ENCODE data around the gene TSHZ2. TPM values are rescaled to one million over a fixed set of nuclear protein-coding genes. Genes with fewer than 3 reads are reported as not detected.

TSHZ2 gene
- total and polyA plus RNA-seq, 9 of the 15 experiments (the other 6 are each of a cell fraction or from before 2014, with no cell fraction given) = 0.03 to 0.20 (median 0.05) TPM; not detected in 4

DNA sequence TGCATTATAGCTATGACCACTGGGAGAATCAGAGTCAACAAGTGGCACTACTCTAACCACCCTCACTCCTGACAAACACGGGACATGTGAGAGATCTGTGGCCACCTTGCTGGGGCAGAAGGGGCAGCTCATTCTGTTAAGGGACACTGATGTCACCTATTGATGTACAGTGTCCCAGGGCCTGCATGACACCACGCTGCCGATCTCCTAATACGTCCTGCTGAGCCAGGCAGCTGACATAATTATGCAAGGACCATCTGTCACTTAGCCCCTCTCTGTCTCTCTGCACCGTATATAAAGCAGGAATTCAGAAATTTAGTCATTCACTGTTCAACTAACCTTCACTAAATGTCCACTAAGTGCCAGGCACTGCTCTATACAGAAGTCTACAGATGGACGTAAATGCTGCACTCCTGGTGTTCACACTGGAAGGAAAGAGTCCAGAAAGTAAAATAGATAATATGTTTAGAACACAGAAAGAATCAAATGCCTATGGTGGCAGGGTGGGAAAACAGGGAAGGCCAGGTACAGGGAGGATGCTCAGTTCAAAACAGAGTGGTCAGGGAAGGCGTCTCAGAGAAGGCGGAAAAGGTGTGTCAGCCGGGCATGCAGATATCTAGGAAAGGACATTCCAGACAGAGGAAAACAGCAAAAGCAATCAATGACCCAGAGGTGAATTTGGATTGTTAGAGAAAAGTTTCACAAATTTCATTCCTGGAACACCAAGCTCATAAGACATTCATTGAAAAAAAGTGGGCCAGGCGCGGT lies 447.7 kb downstream of the TSHZ2 start (continued):
- TF ChIP-seq, protein P1, sequence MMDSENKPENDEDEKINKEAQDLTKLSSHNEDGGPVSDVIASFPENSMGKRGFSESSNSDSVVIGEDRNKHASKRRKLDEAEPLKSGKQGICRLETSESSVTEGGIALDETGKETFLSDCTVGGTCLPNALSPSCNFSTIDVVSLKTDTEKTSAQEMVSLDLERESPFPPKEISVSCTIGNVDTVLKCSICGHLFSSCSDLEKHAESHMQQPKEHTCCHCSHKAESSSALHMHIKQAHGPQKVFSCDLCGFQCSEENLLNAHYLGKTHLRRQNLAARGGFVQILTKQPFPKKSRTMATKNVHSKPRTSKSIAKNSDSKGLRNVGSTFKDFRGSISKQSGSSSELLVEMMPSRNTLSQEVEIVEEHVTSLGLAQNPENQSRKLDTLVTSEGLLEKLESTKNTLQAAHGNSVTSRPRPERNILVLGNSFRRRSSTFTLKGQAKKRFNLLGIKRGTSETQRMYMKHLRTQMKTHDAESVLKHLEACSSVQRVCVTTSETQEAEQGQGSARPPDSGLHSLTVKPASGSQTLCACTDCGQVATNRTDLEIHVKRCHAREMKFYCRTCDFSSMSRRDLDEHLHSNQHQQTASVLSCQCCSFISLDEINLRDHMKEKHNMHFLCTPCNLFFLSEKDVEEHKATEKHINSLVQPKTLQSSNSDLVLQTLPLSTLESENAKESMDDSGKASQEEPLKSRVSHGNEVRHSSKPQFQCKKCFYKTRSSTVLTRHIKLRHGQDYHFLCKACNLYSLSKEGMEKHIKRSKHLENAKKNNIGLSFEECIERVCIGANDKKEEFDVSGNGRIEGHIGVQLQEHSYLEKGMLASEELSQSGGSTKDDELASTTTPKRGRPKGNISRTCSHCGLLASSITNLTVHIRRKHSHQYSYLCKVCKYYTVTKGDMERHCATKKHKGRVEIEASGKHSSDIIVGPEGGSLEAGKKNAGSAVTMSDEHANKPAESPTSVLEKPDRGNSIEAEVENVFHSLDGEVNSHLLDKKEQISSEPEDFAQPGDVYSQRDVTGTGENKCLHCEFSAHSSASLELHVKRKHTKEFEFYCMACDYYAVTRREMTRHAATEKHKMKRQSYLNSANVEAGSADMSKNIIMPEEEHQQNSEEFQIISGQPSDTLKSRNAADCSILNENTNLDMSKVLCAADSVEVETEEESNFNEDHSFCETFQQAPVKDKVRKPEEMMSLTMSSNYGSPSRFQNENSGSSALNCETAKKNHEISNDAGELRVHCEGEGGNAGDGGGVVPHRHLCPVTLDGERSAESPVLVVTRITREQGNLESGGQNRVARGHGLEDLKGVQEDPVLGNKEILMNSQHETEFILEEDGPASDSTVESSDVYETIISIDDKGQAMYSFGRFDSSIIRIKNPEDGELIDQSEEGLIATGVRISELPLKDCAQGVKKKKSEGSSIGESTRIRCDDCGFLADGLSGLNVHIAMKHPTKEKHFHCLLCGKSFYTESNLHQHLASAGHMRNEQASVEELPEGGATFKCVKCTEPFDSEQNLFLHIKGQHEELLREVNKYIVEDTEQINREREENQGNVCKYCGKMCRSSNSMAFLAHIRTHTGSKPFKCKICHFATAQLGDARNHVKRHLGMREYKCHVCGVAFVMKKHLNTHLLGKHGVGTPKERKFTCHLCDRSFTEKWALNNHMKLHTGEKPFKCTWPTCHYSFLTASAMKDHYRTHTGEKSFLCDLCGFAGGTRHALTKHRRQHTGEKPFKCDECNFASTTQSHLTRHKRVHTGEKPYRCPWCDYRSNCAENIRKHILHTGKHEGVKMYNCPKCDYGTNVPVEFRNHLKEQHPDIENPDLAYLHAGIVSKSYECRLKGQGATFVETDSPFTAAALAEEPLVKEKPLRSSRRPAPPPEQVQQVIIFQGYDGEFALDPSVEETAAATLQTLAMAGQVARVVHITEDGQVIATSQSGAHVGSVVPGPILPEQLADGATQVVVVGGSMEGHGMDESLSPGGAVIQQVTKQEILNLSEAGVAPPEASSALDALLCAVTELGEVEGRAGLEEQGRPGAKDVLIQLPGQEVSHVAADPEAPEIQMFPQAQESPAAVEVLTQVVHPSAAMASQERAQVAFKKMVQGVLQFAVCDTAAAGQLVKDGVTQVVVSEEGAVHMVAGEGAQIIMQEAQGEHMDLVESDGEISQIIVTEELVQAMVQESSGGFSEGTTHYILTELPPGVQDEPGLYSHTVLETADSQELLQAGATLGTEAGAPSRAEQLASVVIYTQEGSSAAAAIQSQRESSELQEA (IDR thresholded peaks at IDR 0.05; ENCODE audit: low read depth) = no peak
- TF ChIP-seq SMC3 (conservative IDR thresholded peaks at IDR 0.05; ENCODE audit: insufficient read depth, low read depth, low read length) = no peak
- no peak for TF ChIP-seq KAT7 (CRISPR knock-in tag; IDR thresholded peaks at IDR 0.05; ENCODE audit: borderline replicate concordance)
- TF ChIP-seq HNRNPH1 (optimal IDR thresholded peaks at IDR 0.05; ENCODE audit: low read depth, low read length) = no peak
- TF ChIP-seq HSF4 (CRISPR knock-in tag; IDR thresholded peaks at IDR 0.05; ENCODE audit: borderline replicate concordance) = no peak
- TF ChIP-seq, protein P2, sequence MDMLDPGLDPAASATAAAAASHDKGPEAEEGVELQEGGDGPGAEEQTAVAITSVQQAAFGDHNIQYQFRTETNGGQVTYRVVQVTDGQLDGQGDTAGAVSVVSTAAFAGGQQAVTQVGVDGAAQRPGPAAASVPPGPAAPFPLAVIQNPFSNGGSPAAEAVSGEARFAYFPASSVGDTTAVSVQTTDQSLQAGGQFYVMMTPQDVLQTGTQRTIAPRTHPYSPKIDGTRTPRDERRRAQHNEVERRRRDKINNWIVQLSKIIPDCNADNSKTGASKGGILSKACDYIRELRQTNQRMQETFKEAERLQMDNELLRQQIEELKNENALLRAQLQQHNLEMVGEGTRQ (CRISPR knock-in tag; IDR thresholded peaks at IDR 0.05) = no peak
- TF ChIP-seq, protein P3, sequence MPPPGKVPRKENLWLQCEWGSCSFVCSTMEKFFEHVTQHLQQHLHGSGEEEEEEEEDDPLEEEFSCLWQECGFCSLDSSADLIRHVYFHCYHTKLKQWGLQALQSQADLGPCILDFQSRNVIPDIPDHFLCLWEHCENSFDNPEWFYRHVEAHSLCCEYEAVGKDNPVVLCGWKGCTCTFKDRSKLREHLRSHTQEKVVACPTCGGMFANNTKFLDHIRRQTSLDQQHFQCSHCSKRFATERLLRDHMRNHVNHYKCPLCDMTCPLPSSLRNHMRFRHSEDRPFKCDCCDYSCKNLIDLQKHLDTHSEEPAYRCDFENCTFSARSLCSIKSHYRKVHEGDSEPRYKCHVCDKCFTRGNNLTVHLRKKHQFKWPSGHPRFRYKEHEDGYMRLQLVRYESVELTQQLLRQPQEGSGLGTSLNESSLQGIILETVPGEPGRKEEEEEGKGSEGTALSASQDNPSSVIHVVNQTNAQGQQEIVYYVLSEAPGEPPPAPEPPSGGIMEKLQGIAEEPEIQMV (tag; conservative IDR thresholded peaks at IDR 0.05; ENCODE audit: low read depth) = no peak
- no peak for TF ChIP-seq HNRNPK (IDR thresholded peaks at IDR 0.05; ENCODE audit: low read depth, low read length, poor library complexity, severe bottlenecking)
- TF ChIP-seq ZNF184 (CRISPR knock-in tag; IDR thresholded peaks at IDR 0.05) = no peak
